EL (cell line): ENCODE results near the gene BMF.
"Not testable (repeated sequence)": the region's sequence is repeated elsewhere in the genome, so short reads cannot be mapped to it uniquely, and the experiment has no call there.

Experiments used
- DNase-seq: peaks from one replicate; pipeline ENCODE4 v3.0.0-alpha.2; 2016

Gene BMF

DNA sequence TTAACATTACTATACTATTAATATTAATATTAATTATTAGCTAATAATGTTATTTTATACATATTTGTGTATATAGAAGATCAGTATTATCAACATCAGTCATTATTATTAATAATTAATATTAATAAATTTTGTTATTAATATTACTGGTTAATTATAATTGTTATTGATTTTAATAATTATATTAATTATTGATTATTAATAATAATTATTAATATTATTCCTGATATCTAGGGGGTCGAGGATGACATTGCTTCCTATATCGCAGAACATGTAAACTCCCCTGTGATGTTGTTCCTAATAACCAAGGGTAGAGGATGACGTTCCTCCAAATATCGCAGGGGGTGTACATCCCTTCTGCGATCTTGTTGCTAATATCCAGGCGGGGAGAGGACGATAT lies 17.3 kb upstream of the BMF start:
- DNase-seq, result no peak

DNA sequence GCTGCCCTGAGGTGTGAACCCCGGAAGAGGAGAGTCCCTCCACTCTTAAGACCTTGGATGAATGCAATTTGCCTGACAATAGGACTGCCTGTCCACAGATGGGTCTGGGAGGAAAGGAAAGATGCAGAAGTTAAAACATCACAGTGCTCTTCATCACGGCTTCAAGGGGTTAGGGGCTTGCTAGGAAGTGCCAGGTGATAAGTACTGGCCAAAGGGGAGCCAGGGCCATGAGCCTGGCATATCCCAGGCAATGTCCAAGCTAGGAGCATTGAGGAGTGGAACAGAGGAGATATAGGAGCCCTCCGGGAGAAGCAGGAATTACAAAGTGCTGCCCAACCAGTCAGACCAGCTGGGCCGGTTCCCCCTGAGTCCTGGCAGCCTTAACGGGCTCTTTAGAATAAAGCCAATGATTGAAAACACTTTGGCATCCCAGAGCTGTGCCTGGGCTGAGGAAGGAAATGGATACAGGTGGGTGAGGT lies 16.2 kb upstream of the BMF start:
- DNase-seq, result not testable (repeated sequence)

DNA sequence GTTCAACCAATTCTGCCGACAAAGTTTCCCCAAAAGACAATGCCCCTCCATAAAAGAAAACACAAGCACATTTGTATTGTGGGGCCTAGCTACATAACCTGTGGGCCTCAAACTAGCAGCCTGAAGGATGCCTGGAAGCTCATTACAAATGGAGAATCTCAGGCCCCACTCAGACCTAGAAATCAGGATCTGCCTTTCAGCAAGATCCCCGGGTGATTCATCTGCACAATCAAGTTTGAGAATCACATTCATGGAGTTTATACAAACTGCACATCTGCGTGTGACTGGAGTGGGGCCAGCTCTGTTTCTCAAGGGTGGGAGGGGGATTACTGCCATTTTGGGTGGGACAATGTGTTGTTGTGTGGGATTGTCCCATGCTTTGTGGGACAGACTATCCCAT lies 15.7 kb upstream of the BMF start:
- DNase-seq, result not testable (repeated sequence)

DNA sequence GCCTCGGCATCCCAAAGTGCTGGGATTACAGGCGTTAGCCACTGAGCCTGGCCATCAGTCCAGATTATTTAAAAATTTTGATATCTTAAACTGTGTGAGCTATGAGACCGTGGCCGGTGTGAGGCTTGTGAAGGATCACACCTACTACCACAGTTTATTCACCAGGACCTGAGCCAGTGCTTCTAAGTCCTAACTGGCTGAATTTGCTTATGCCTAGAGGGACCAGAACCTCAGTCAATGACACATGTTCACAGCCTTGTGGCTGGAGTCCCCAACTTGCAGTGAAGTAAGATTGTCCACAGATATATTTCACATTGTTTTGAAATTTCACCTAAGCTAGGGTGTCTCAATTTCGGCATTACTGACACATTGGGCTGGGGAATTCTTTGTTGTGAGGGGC lies 15.2 kb upstream of the BMF start:
- not testable (repeated sequence) for DNase-seq

DNA sequence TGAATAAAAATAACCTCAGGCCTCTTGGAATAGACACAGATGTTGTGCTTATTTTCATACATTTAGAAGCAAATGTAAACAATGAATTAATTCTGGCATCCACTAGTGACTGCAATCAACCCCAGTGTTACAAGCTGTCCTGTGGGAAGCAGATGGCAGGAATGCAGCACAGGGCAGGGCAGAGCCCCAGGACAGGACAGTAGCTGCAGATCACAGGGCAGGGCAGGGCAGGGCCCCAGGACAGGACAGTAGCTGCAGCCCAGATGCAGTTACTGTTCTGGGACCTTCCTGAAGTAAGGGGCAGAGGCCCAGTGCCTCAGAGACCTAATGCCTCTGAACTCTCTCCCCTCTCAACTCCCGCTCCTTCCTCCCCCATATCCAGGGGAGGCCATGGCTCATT lies 14.3 kb upstream of the BMF start:
- not testable (repeated sequence) for DNase-seq

DNA sequence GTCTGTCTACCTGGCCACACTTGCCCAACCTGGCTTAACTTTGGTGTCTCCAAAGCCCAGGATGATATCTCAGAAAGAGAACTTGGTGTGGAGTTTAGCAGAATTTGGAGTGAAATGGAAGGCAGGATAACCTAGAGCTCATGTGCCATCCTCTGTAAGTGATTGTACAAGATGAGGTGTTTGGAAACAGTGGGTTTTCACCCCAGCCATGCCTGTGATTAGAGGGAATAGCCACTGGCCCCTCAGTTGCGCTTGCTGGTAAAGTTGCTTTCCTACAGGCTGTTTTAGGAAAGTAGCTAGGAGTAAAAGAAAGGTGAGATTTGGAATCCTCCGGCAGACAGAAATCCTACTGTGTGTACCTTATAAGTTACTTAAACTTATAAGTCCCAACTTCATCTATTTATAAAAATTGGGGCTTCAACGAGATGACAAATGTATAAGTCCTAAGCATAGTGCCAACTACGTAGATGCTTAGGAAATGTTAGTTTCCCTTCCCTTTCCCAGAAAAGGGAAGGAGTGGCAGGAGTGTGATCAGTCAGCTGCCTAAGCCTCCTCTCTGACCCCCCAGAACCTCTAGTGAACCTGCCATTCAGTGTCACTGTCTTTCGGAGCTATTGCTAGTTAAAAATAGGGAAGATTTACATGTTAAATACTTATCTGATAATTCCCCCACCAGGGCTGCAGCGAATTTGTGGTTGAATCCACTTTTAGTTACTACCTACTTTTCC lies 13.4 kb upstream of the BMF start:
- DNase-seq, result no peak

DNA sequence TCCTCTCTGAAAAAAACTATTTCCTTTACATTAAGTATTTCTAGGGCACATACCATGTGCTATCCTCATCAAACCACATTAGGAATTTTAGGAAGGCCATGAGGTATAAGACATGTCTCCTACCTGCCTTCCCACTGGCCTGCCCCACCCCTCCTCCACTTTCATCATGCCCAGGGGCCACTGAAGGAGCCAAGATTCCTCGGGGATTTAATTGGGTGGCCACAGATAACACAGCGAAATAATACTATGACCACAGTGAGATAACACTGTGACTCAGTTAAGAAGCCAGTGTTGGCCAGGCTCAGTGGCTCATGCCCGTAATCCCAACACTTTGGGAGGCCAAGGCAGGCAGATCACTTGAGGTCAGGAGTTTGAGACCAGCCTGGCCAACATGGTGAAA lies 9.8 kb upstream of the BMF start:
- no peak for DNase-seq

DNA sequence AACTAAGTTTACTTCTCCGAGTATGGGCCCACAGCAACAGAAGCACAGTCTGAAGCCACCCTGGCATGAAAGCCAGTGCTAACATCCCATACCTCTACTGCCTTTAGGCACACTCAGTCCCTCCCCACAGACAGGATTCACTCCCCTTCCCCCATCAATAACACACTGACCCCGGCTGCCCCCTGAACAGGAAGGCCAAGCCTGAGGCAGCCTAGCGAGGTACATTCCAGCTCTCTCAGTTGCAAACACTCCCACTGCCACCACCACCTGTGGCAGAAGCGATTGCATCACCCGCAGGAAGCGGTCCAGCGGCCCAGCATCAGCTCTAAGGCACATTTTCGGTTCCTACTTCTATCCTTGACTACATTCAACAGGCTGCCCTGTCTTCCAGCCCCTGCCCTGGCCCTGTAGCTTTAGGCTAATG lies 7.0 kb upstream of the BMF start:
- DNase-seq, result no peak

DNA sequence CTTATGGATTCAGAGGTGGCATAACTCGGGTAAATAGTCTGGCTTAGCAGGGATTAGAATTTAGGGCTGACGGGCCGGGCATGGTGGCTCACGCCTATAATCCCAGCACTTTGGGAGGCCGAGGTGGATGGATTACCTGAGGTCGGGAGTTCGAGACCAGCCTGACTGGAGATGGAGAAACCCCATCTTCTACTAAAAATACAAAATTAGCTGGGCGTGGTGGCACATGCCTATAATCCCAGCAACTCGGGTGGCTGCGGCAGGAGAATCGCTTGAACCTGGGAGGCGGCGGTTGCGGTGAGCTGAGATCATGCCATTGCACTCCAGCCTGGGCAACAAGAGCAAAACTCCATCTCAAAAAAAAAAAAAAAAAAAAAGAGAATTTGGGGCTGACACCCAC lies 6.4 kb upstream of the BMF start:
- DNase-seq, result not testable (repeated sequence)

DNA sequence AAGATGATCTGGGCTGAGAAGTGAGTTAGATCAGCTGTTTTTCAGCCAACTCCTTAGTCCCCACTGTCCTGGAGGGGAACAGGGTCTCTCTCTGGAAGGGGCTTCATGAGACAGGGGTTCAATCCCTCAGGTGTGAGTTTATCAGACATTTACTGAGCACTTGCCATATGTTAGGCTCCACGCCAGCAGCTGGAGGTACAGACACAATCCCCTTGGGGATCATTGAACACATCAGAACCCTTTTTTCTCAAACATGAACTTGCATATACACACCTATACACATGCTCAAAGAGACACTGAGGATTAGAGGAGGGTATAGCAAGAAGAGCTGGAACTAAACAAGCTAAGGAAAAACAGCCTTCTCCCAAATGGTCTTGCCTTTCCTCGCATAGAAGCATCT lies 5.5 kb upstream of the BMF start:
- DNase-seq, result no peak

DNA sequence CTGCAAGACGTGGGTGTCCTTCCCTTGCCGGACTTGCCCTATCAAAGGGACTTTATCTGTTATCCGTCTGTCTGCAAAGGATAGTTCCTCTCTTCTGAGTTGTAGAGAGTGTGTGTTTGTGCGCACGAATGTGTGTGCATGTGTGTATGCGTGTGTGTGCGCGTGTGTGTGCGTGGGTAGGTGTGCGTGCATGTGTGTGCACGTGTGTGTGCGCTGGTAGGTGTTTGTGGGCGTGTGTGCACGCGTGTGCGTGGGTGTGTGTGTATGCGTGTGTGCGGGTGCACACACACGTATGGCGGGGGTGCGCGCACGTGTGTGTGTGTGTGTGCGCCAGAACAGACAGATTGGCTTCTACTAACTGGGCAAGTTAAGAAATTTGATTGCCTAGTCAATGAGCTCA lies 4.1 kb upstream of the BMF start:
- no peak for DNase-seq

DNA sequence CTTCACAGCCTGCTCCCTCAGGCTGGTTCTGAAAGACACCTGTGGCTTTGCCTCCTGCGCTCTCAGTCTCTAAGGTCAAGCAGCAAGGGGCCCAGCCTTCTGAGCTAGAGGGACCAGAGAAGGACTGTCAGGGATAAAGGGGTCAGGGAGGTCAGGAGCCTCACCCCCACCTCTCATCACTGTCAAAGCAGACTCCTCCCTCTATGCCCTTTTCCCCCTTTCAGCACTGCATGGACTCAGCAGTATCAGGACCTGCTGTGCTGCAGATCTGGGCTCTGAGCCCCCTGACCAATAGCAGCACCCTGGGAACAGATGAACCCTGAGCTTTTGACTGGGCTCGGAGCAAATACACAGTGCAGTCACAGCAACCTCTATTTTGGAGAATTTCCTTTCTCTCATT lies 3.2 kb upstream of the BMF start:
- no peak for DNase-seq

DNA sequence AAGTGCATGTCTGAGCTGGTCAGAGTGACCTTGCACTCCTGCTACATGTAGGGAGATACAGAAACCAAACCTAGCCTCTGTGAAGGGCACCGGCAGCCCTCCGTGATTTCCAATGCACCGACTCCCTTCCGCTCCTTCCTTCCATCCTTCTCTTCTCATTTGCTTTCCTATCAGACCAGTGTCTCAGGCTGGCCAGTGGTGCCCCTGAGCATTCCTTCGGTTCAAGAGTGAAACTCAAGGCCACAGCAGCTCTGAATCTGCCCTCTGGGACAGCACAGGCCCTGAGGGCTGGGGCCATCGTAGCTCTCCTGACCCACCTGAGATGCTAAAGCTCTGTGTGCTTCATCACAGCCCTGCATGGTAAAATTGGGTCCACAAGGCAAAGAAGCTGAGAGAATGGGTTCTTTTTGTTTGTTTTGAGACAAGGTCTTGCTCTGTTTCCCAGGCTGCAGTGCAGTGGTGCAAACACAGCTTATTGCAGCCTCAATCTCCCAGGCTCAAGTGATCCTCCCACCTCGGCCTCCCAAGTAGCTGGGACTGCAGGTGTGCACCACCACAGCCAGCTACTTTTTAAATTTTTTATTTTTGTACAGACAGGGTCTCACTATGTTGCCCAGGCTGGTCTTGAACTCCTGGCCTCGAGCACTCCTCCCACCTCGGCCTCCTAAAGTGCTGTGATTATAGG lies 2.3 kb upstream of the BMF start:
- DNase-seq, result no peak

DNA sequence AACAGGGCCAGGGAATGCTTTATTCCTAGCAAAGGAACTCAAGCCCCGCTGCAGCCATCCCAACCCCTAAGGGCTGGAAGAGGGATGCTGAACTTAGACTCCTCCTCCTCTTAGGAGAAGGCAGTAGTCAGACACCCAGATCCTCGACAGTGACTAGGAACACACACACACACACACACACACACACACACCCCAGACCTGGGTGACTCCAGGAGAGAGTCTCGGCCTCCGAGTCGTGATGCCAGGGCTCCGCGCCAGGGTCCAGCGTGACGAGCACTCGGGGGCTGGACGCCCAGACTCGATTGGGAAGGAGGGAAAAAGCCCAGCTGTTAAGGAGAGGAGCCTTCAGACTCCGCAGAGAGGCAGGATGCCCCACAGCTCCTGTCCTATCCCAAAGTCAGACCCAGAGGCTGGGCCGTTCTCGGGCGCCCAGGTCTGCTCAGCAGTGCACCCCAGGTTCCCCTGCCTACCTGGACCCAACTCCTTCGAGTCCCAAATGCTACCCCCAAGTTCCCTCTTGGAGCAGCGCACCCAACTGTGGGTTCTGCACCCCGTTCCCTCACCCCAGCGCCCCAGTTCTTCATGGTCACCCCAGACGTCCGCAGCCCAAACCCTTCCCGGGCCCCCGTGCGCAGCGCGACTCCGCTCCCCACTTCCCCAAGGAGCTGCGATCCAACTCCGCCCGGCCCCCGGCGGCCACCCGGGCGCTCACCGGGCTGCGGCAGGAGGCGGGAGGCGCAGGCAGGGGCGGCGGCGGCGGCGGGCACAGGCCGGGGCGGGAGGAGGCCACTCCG lies 421 bp downstream of the BMF start:
- DNase-seq, result peak; percentile 50

DNA sequence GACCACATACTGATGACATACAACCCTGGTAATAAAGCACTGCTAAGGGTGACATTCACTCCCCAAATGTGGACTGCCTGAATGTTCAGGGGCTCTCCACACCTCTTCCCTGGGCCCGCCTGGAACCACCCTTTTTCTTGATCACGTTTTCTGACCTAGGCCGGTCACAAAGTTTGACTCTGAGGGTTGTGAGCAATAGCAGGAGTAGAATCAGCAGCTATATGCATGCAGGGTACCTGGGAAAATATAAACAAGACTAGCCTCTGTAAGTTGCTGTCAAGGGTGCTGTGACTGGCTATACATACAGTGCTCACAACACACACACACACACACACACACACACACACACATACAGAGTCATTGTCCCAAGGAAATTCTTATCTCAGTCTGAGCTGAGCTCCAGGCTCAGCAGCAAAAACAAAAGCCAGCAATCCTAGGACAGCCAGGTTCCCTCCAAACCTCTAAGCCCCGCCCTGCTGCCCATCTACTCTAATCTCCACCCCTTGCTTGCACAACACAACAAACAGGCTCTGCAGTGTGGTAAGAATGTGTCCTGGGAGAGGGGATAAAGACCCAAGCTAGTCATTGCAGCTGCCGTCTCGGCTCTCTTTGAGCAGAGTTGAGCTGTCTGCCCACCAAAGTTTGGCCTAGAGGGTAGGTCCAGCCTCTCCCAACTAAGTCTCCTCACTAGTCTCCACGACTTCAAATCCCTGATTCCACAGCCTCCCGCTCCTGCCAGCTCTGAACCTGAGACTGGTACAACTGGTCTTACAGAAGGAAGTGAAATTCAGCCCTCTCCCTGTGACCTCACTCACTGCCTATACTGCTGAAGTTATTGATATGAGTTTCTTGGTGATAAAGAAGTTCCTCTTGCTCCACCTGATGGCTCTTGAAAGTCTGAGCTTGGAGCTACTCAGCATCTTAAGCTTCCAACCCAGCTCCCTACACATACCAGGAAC lies 2.2 kb downstream of the BMF start:
- peak; percentile 40 for DNase-seq

DNA sequence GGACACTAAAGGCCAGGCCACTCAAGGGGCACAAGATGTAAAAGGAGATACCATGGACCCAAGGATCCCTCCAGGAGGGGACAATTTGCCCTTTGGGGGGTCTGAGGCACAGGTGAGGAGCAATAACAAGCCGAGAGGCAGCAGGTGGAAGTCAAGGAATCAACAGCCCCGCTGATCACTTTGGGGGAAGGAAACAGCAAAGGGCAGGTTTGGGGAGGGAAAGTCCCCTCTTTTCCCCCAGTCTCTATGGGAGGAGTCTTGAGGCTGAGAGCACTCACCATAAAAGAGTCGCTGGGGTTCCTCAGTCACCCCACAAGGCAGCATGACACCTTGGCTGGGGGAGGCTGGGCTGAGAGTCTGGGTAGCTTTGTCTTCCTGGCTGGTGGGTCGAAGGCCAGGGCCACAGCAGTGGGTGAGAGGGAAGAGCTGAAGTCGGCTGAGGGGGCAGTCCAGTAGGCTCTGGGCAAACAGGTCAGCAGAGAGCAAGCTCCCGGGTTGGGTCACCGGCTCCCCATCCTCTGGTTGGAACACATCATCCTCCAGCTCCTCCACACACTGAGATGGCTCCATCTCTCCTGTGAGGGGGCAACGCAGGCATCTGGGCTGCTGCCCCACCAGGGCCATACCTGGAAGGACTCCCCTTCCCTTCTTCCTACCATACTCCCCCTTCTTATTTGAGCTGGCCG lies 3.0 kb downstream of the BMF start:
- no peak for DNase-seq

DNA sequence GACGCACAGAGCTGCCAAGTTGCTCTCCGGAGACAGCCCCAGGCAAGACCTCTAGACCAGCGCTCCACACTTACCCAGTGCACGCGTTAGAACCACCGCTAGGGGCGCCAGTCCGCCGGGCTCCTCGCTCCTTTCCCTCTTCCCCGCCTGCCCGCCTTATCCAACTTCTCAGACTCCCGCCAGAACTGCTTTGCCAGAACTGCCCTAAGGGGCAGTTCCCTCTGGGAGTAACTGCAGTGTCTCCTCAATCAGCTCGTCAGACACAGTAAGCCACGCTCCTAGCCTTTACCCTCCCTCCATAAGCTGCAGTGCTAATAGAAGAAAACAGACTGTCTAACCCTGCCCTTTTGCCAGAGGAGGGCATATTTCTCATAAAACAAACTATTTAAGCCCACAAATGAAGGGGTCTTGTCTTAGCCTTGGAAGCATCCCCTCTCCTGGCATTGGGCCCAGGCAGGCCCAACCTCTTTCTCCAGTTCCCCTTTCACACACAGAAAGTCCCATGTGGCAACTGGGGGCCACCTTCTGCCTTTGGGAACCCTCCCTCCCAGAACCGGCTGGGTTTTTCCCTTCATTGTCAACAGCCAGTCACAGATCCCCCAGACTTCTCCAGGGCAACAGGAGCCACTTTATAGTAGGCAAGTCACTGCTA lies 3.7 kb downstream of the BMF start:
- peak; percentile 94 for DNase-seq

DNA sequence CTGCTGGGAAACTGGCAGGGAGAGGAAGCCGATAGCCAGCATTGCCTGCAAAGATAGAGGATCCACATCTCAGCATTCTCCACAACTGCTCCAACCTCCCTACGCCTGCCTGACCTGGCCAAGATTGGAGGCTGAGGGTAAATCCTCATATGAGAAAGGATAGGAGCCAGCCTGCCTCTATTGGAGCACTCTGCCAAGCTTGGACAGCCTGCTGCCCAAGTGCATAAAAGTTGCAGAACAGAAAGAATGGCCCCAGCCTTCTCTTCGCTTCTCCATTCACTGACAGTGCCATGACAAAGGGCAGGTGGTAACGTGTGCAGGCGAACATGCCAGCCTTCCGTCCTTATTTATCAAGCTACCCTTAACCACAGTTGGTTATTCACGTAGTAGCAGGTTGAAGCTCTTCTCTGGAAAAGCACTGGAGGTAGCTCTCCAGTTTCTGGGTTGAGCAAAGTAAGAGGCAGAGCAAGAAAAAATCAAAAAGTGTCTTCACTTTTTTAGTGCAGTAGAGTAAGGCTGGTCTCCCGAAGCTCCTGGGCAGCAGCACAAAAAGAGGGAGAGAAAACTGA lies 4.3 kb downstream of the BMF start:
- no peak for DNase-seq

DNA sequence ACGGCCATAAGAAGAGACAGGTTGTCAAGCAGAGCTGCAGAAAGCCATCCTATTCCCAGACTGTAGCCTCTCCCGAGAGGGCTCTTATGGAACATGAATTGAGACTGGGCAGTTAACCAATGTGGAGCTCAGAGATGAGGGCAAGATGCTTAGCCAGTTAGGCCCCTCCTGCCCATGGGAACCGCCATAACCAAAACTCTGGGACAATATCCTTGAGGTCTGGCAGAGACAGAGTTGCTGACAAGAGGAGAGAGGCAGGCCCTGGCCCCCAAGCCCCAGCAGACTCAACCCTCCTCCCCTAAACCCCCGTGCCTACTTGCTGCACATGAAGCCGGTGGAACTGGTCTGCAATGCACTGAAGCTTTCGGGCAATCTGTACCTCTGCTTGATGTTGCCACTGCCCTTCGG lies 4.8 kb downstream of the BMF start:
- DNase-seq, result no peak

DNA sequence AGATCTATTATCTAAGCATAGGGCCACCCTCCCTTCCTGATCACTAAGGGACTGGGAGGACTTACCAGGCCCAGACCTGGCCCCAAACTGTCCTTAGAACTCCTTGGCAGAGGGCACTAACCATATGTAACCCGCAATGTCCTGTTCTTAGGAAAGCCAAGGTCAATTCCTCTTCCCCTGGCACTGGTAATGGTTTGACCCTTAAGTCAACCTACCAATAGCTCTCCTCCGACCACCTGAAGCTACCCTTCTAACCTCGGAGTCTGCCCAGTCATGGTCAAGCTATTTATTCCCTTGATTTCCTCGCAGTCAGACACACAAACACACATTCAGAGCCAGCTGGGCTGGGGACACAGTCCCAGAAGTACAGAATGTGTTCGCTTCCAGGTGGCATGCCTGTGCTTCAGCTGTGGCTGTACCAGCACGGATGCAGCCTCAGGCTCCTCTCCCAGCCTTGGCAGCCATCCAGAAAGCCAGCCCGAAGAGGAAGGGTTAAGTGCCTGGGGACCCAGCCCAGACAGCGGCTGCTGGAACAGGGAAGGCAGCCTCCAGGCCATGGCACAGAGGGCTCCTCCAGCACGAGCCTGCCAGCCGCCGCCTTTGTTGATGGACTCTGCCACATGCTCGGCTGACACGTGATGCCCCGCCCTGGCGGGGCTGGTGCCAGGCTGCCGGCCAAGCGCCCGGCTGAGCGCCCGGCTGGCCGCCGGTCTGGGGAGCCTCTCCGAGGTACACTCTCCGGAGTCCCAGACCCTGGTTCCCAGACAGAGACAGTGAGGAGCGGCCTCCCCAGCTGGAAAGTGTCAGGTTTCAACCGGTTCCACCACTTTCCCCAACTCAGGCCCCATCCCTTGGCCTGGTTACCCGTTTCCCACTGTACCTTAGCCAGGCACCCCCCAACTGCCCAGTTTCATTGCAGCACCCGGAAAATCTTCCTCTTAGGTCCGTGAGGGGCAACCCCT lies 5.5 kb downstream of the BMF start:
- DNase-seq, result peak; percentile 73
